Naive thymus-derived CD4-positive, alpha-beta T cell (primary cell): ENCODE measurements around the gene STK17A. TPM values are rescaled to one million over a fixed set of nuclear protein-coding genes. Genes with fewer than 3 reads are reported as not detected.
A peak's percentile ranks its signal among the peaks of the same experiment; 100 is the strongest.

Experiments used
- ATAC-seq: fragments of 150-1000 bp; cut with Tn5 transposase; 2 replicates; pipeline ENCODE4 v1.10.0; 2021; ENCODE audit warnings: mild to moderate bottlenecking, moderate library complexity
- CTCF ChIA-PET: fragments of 350-600 bp; sonication (Branson Sonifier 250); formaldehyde crosslinking; loops from one replicate; lab custom pipeline; 2021; ENCODE audit warnings: antibody characterized with exemption; lab: Charles Lee
- POLR2A ChIA-PET: fragments of 350-600 bp; sonication (Branson Sonifier 250); formaldehyde crosslinking; loops from one replicate; lab custom pipeline; 2021; ENCODE audit warnings: antibody characterized with exemption, inconsistent platforms; lab: Charles Lee
- DNase-seq, 9 donors: peaks; one replicate each; pipeline versions ENCODE4 v3.0.0 to v3.0.0-alpha.2; 2020 to 2022; ENCODE audit warnings: mixed read lengths in 1 of 9
- H3K27ac ChIP-seq: one replicate; pipeline ENCODE4 v1.7.0; 2013; ENCODE audit warnings: mild to moderate bottlenecking, low read depth, low read length, moderate library complexity
- H3K27me3 ChIP-seq, 2 donors: one replicate each; pipeline ENCODE4 v1.7.0; 2013; ENCODE audit warnings: low read length in 2 of 2, mild to moderate bottlenecking in 2 of 2, moderate library complexity in 2 of 2; ENCODE audit not compliant: control insufficient read depth in 2 of 2, insufficient read depth in 2 of 2
- H3K36me3 ChIP-seq, 3 experiments: 1 replicate in 2 of 3; 2 replicates in 1 of 3; pipeline ENCODE4 v1.7.0; 2013; ENCODE audit warnings: low read length in 3 of 3, mild to moderate bottlenecking in 3 of 3, moderate library complexity in 1 of 3; ENCODE audit not compliant: insufficient read depth in 3 of 3, control insufficient read depth in 2 of 3
- H3K4me1 ChIP-seq, 2 donors: one replicate each; pipeline ENCODE4 v1.7.0; 2013; ENCODE audit warnings: low read length in 2 of 2, mild to moderate bottlenecking in 2 of 2, moderate library complexity in 1 of 2; ENCODE audit not compliant: control insufficient read depth in 2 of 2, insufficient read depth in 2 of 2
- H3K4me3 ChIP-seq: 2 replicates; pipeline ENCODE4 v1.7.0; 2013; ENCODE audit warnings: mild to moderate bottlenecking, low read length
- H3K9me3 ChIP-seq, 3 experiments: 1 replicate in 2 of 3; 2 replicates in 1 of 3; pipeline ENCODE4 v1.7.0; 2013; ENCODE audit warnings: low read length in 3 of 3; ENCODE audit not compliant: control insufficient read depth in 2 of 3
- H3K27ac Mint-ChIP-seq, 9 donors: one replicate each; pipeline ENCODE4 v1.8.0; 2020 to 2022; ENCODE audit warnings: mixed read lengths in 9 of 9, mild to moderate bottlenecking in 8 of 9, moderate library complexity in 5 of 9, inconsistent platforms in 2 of 9
- H3K27me3 Mint-ChIP-seq, 5 donors: one replicate each; pipeline ENCODE4 v1.8.0; 2021 to 2022; ENCODE audit warnings: mixed read lengths in 5 of 5, mild to moderate bottlenecking in 1 of 5
- H3K36me3 Mint-ChIP-seq, 5 donors: one replicate each; pipeline ENCODE4 v1.8.0; 2020 to 2022; ENCODE audit warnings: mixed read lengths in 5 of 5, mild to moderate bottlenecking in 3 of 5, inconsistent platforms in 1 of 5
- H3K4me1 Mint-ChIP-seq, 7 donors: one replicate each; pipeline ENCODE4 v1.8.0; 2020 to 2022; ENCODE audit warnings: mixed read lengths in 7 of 7, mild to moderate bottlenecking in 3 of 7, inconsistent platforms in 1 of 7
- H3K4me3 Mint-ChIP-seq, 10 donors: one replicate each; pipeline ENCODE4 v1.8.0; 2020 to 2022; ENCODE audit warnings: mild to moderate bottlenecking in 10 of 10, mixed read lengths in 10 of 10, moderate library complexity in 6 of 10, inconsistent platforms in 2 of 10
- H3K9me3 Mint-ChIP-seq, 11 donors: one replicate each; pipeline ENCODE4 v1.8.0; 2020 to 2022; ENCODE audit warnings: mixed read lengths in 11 of 11, mild to moderate bottlenecking in 4 of 11, inconsistent platforms in 1 of 11, moderate library complexity in 1 of 11
- intact Hi-C, 2 donors: fragments of 100-400 bp; cut with micrococcal nuclease; formaldehyde crosslinking; loops; one replicate each; pipeline ENCODE4 v1.15.1; 2023
- polyA plus RNA-seq, 2 donors: library from polyadenylated mRNA; unstranded; fragments of 300-500 nt; fragmentation: Illumina TruSeq; gene quantifications; one replicate each; pipeline ENCODE4 v1.2.3, GENCODE V29; 2021
- total RNA-seq, 6 experiments: library from RNA in 5 of 6; stranded (reverse) in 5 of 6; gene quantifications; 1 replicate in 5 of 6; 2 replicates in 1 of 6; pipeline ENCODE4 v1.2.3 and lab custom pipeline; 2021 to 2026

The STK17A gene
- total and polyA plus RNA-seq, 7 experiments from 2014 or later = 71.3 to 292 (median 123) TPM

GRCh38 chr7:43562383-43562782 lies 20.5 kb upstream of the STK17A start:
- ATAC-seq (no peak), DNase-seq (no peak)
- Mint-ChIP-seq H3K4me1 (peaks cover 0 to 5% (median 0%) of the 10 kb centered on the region in 7 donors), H3K9me3 (peaks cover 0 to 5% (median 0%) of the 10 kb centered on the region in 11 donors), H3K36me3 (no peaks in the 10 kb centered on the region), H3K27me3 (peaks cover 3 to 35% (median 8%) of the 10 kb centered on the region in 5 donors), H3K4me3 (no peak overlapping the region), H3K27ac (no peak overlapping the region)
- Histone ChIP-seq H3K9me3 (no peaks in the 10 kb centered on the region), H3K27ac (no peak overlapping the region), H3K27me3 (no peaks in the 10 kb centered on the region), H3K4me1 (no peaks in the 10 kb centered on the region), H3K36me3 (no peaks in the 10 kb centered on the region), H3K4me3 (no peak overlapping the region)
- intact Hi-C loops = no loop called here
- ChIA-PET CTCF (no interaction called here), POLR2A (no interaction called here)

DNA sequence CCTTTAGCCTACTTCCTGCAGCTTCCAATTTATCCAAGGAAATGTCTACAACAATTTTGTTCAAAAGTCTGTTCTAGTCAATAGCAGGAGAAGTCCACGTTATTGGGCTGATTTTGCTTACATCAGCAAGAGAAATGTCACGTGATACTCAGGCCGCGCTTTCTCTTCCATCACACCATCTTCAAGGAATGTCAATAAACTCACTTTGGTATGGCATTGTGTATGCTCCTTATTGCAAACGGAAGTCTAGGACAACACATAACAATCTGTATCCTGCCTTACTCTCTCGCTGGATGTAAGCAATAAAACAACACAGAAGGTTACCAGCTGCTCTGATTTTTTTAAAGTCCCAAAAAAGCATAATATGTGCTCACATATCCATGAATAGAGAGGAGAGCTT lies 17.1 kb upstream of the STK17A start:
- H3K9me3 ChIP-seq = no peaks in the 10 kb centered on the region
- no peak overlapping the region for H3K4me3 ChIP-seq
- ATAC-seq = no peak
- intact Hi-C loops = no loop called here
- Mint-ChIP-seq H3K4me1 (peaks cover 0 to 9% (median 0%) of the 10 kb centered on the region in 7 donors), H3K9me3 (no peaks in the 10 kb centered on the region), H3K36me3 (no peaks in the 10 kb centered on the region), H3K27ac (no peak overlapping the region), H3K27me3 (peaks cover 4 to 30% (median 8%) of the 10 kb centered on the region in 5 donors), H3K4me3 (no peak overlapping the region)
- no peaks in the 10 kb centered on the region for H3K4me1 ChIP-seq
- DNase-seq = no peak
- CTCF ChIA-PET = no interaction called here
- POLR2A ChIA-PET = no interaction called here
- no peak overlapping the region for H3K27ac ChIP-seq
- no peaks in the 10 kb centered on the region for H3K27me3 ChIP-seq
- H3K36me3 ChIP-seq = no peaks in the 10 kb centered on the region

DNA sequence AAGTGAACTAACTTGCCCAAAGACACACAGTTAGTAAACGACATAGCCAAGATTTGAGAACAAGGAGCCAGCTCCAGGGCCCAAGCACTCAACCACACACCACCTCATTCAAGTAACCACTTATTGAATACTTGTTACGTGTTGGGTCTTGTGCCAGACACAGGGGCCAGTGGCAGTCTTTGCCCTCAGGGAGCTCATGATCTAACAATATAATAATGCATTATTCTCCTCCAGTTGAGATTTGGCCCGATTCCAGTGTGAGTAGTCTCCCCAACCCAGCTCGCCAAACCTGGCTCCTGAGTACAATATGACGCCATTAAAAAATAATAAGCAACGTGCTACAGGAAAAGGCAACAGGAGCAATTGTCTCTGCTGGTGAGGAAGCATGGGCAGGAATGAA lies 14.4 kb upstream of the STK17A start:
- H3K36me3 Mint-ChIP-seq = no peaks in the 10 kb centered on the region

DNA sequence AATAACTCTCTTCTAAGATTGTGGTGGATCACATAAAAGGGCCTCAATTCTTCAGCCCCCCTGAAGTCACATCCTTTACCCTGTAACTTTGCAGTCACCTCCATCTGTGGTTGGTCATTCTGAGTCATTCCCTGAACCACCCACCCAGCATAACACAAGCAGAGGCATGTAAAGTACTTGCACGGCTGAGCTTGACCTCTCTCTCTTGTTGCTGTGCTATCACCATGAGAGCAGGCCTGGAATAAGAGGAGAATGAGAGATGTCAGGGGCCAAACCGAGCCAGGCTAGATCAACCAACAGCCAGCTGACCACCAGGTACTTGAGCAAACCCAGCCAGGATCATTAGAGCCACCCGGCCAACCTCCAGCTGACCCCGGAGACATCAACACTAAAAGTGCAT lies 13.5 kb upstream of the STK17A start:
- no peak overlapping the region for H3K4me3 Mint-ChIP-seq

More for the DNA sequence above, 14.4 kb upstream of the STK17A start:
- ChIA-PET CTCF (no interaction called here), POLR2A (interaction anchor here (0.6 to 0.9 kb wide), 2 partner anchors 12 to 16 kb away, joined by 3 read pairs; no protein-coding TSS in a partner anchor)
- no peak overlapping the region for H3K27ac ChIP-seq
- no peaks in the 10 kb centered on the region for H3K27me3 ChIP-seq
- intact Hi-C loops = no loop called here
- H3K4me3 ChIP-seq = no peak overlapping the region
- Mint-ChIP-seq H3K4me3 (no peak overlapping the region), H3K27ac (no peak overlapping the region), H3K27me3 (peaks cover 0 to 11% (median 0%) of the 10 kb centered on the region in 5 donors), H3K4me1 (peaks cover 0 to 23% (median 5%) of the 10 kb centered on the region in 7 donors), H3K9me3 (no peaks in the 10 kb centered on the region)
- no peaks in the 10 kb centered on the region for H3K9me3 ChIP-seq
- ATAC-seq (no peak), DNase-seq (no peak)
- no peaks in the 10 kb centered on the region for H3K4me1 ChIP-seq
- H3K36me3 ChIP-seq = no peaks in the 10 kb centered on the region

DNA sequence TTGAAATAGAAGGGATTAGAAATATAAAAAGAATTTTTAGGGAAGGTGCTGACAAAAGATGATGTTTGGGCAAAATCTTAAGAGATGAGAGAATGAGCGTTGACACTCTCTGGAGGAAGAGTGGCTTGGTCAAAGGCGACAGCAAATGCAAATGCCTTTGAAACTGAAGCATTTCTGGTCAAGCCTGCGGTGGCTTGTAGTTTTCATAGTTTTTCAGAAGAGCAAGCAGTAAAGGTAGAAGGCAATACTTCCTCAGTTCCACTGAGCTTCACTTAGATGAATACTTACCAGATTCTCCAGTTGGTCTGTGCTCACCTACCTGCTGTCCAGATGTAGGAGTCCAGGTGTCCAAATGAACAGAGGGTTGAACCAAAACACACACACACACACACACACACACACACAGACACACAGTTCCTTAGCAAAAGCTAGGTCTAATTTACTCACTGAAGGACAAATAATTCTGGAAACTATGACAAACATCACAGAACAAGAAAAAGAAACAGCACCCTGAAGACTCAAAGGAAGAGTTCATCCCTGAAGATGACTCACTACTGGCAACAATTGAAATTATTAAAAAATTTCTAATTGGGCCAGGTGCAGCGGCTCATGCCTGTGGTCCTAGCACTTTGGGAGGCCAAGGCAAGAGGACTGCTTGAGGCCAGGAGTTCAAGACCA lies 12.1 kb upstream of the STK17A start:
- ATAC-seq = no peak
- POLR2A ChIA-PET = no interaction called here
- Mint-ChIP-seq H3K27ac (peak overlapping the region in 1 of 9 donors; percentile 20), H3K36me3 (no peaks in the 10 kb centered on the region), H3K4me3 (no peak overlapping the region), H3K27me3 (peaks cover 0 to 4% (median 0%) of the 10 kb centered on the region in 5 donors), H3K4me1 (peaks cover 0 to 23% (median 5%) of the 10 kb centered on the region in 7 donors), H3K9me3 (no peaks in the 10 kb centered on the region)
- DNase-seq = no peak
- CTCF ChIA-PET = interaction anchor here (2.8 kb wide), 1 partner anchor 11 kb away, joined by 15 read pairs; the partner anchor contains the start of gene STK17A
- no peaks in the 10 kb centered on the region for H3K9me3 ChIP-seq
- H3K27ac ChIP-seq = no peak overlapping the region
- H3K36me3 ChIP-seq = no peaks in the 10 kb centered on the region
- intact Hi-C loops = no loop called here
- no peak overlapping the region for H3K4me3 ChIP-seq
- no peaks in the 10 kb centered on the region for H3K27me3 ChIP-seq
- no peaks in the 10 kb centered on the region for H3K4me1 ChIP-seq

More for the DNA sequence above, 13.5 kb upstream of the STK17A start:
- ATAC-seq (no peak), DNase-seq (no peak)
- POLR2A ChIA-PET = no interaction called here
- no peaks in the 10 kb centered on the region for H3K9me3 ChIP-seq
- H3K36me3 Mint-ChIP-seq = no peaks in the 10 kb centered on the region
- H3K4me3 ChIP-seq = no peak overlapping the region
- CTCF ChIA-PET = no interaction called here
- H3K36me3 ChIP-seq = no peaks in the 10 kb centered on the region
- peaks cover 0 to 23% (median 5%) of the 10 kb centered on the region in 7 donors for H3K4me1 Mint-ChIP-seq
- H3K27me3 ChIP-seq = no peaks in the 10 kb centered on the region
- H3K4me1 ChIP-seq = no peaks in the 10 kb centered on the region
- H3K27me3 Mint-ChIP-seq = peaks cover 0 to 8% (median 0%) of the 10 kb centered on the region in 5 donors
- H3K9me3 Mint-ChIP-seq = no peaks in the 10 kb centered on the region
- no peak overlapping the region for H3K27ac ChIP-seq
- no peak overlapping the region for H3K27ac Mint-ChIP-seq
- intact Hi-C loops = no loop called here

- H3K27ac Mint-ChIP-seq = peak overlapping the region in 1 of 9 donors; percentile 58
- peaks cover 0 to 31% (median 5%) of the 10 kb centered on the region in 7 donors for H3K4me1 Mint-ChIP-seq
- Histone ChIP-seq H3K27me3 (no peaks in the 10 kb centered on the region), H3K27ac (no peak overlapping the region), H3K9me3 (no peaks in the 10 kb centered on the region), H3K4me3 (no peak overlapping the region), H3K36me3 (no peaks in the 10 kb centered on the region), H3K4me1 (no peaks in the 10 kb centered on the region)
- intact Hi-C loops = no loop called here
- H3K9me3 Mint-ChIP-seq = peaks cover 0 to 2% (median 0%) of the 10 kb centered on the region in 11 donors
- peaks cover 0 to 2% (median 0%) of the 10 kb centered on the region in 5 donors for H3K36me3 Mint-ChIP-seq
- H3K27me3 Mint-ChIP-seq = peaks cover 0 to 4% (median 0%) of the 10 kb centered on the region in 5 donors
- DNase-seq (peak in 1 of 9 donors; percentile 34), ATAC-seq (peak; percentile 95)
- peak overlapping the region in 1 of 10 donors; percentile 45 for H3K4me3 Mint-ChIP-seq
- CTCF ChIA-PET = interaction anchor here (0.6 to 3.3 kb wide), 7 partner anchors 10 to 257 kb away, joined by 3 to 19 read pairs (median 3); partner anchors contain the start of gene STK17A
- POLR2A ChIA-PET = interaction anchor here (0.8 kb wide), 1 partner anchor 183 kb away, joined by 4 read pairs; no protein-coding TSS in a partner anchor
These were observed 10.3 kb upstream of the STK17A start for GRCh38 chr7:43572516-43573049.
